Islet of Langerhans (tissue), 1 donor: Measurements from ENCODE around the gene UBAP2L.
"Not testable (repeated sequence)": the region's sequence is repeated elsewhere in the genome, so short reads cannot be mapped to it uniquely, and the experiment has no call there.

Experiments
- FAIRE-seq: peaks from one replicate; lab custom pipeline; 2011; peaks lifted over from hg19 to GRCh38; lab: Jason Lieb, UNC

UBAP2L gene

GRCh38 chr1:154198756-154199562 is 21.8 kb upstream of the UBAP2L start:
- no peak for FAIRE-seq

GRCh38 chr1:154199563-154199879 is 21.2 kb upstream of the UBAP2L start:
- peak; percentile 5 for FAIRE-seq

GRCh38 chr1:154205778-154206177 is 15.0 kb upstream of the UBAP2L start:
- FAIRE-seq, result not testable (repeated sequence)

- no peak for FAIRE-seq
Measured at GRCh38 chr1:154206196-154206595, 14.6 kb upstream of the UBAP2L start, which contains the start of gene CFAP141. Gene CFAP141 (minus strand): TSS chr1:154206333. CDS start chr1:154206307, 26 bp downstream.

GRCh38 chr1:154207262-154207661 is 13.5 kb upstream of the UBAP2L start:
- FAIRE-seq, result no peak

- no peak for FAIRE-seq
Measured at GRCh38 chr1:154208677-154209388, 11.9 kb upstream of the UBAP2L start.

GRCh38 chr1:154212083-154212482 is 8.7 kb upstream of the UBAP2L start:
- no peak for FAIRE-seq

GRCh38 chr1:154213274-154213673 is 7.5 kb upstream of the UBAP2L start:
- FAIRE-seq, result no peak

GRCh38 chr1:154218545-154218944 is 2.2 kb upstream of the UBAP2L start:
- no peak for FAIRE-seq

GRCh38 chr1:154219541-154219940 is 1.2 kb upstream of the UBAP2L start:
- no peak for FAIRE-seq

GRCh38 chr1:154220970-154221277 is 169 bp downstream of the UBAP2L start:
- no peak for FAIRE-seq

- FAIRE-seq, result no peak
Measured at GRCh38 chr1:154221278-154222001, 685 bp downstream of the UBAP2L start.

GRCh38 chr1:154222518-154222917 is 1.8 kb downstream of the UBAP2L start:
- no peak for FAIRE-seq

- no peak for FAIRE-seq
Measured at GRCh38 chr1:154222918-154223317, 2.2 kb downstream of the UBAP2L start.

- FAIRE-seq, result no peak
Measured at GRCh38 chr1:154223621-154224020, 2.9 kb downstream of the UBAP2L start.

GRCh38 chr1:154225370-154225769 is 4.6 kb downstream of the UBAP2L start:
- FAIRE-seq, result no peak

GRCh38 chr1:154231112-154231511 is 10.4 kb downstream of the UBAP2L start:
- not testable (repeated sequence) for FAIRE-seq

GRCh38 chr1:154233127-154233526 is 12.4 kb downstream of the UBAP2L start:
- not testable (repeated sequence) for FAIRE-seq

- no peak for FAIRE-seq
Measured at GRCh38 chr1:154236855-154237254, 16.1 kb downstream of the UBAP2L start.

GRCh38 chr1:154237435-154237834 is 16.7 kb downstream of the UBAP2L start:
- no peak for FAIRE-seq

- FAIRE-seq, result no peak
Measured at GRCh38 chr1:154237880-154238506, 17.2 kb downstream of the UBAP2L start.

- FAIRE-seq, result no peak
Measured at GRCh38 chr1:154239491-154239890, 18.7 kb downstream of the UBAP2L start.
